GM21528 (cell line): ENCODE measurements around the gene FTCD.
"Not testable (repeated sequence)": the region's sequence is repeated elsewhere in the genome, so short reads cannot be mapped to it uniquely, and the experiment has no call there.

ENCODE experiments used
- ATAC-seq: cut with Tn5 transposase; IDR thresholded peaks from one replicate; pipeline ENCODE4 v1.9.1; 2021; ENCODE audit warnings: mild to moderate bottlenecking, moderate library complexity; ENCODE audit not compliant: unreplicated experiment, low FRiP score

Gene FTCD

DNA sequence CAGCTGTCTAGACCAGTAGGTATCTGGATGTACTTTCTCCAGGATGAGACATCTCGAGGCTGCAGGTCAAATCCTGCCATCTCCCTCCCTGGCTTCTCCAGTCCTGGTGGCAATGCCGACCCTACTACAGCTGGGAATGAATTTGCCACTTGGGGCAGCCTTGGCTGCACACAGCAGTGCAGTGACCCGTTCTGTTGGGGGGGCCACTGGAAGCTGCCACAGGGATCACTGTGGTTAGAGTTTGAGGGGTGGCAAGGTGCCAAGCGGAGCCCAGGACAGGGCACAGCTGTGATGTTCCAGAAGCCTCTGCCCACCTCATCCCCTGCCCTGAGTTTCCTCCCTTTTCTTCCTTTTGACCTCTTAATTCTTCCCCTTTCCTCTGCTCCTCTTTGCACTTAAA lies 40.4 kb downstream of the FTCD start:
- no peak for ATAC-seq

DNA sequence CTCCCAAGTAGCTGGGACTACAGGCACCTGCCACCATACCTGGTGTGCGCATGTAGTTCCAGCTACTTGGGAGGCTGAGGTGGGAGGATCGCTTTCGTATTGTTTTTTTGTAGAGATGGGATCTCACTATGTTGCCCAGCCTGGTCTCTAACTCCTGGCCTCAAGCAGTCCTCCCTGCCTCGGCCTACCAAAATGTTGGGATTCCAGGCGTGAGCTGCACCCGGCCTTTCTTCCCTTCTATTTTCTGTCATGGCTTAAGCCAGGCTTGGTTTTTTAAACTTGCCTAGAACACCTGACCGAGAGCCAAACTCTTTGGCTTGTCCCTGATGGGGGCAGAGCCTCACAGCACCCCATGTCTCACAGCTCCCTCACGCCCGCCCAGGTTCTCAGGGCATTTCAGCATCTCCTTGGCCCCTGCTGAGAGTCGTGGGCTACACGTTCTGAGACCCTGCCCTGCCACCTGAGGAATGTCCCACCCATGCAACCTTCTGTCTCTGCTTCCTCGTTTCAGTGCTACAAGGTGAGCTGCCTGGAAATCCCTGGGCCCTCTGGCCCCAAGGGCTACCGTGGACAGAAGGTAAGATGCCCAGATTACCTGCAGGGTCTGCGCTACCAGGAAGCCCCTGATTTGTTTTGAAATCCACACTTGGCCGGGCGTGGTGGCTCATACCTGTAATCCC lies 41.7 kb downstream of the FTCD start:
- no peak for ATAC-seq

- no peak for ATAC-seq
Measured at GRCh38 chr21:46112725-46113215, 42.6 kb downstream of the FTCD start.

DNA sequence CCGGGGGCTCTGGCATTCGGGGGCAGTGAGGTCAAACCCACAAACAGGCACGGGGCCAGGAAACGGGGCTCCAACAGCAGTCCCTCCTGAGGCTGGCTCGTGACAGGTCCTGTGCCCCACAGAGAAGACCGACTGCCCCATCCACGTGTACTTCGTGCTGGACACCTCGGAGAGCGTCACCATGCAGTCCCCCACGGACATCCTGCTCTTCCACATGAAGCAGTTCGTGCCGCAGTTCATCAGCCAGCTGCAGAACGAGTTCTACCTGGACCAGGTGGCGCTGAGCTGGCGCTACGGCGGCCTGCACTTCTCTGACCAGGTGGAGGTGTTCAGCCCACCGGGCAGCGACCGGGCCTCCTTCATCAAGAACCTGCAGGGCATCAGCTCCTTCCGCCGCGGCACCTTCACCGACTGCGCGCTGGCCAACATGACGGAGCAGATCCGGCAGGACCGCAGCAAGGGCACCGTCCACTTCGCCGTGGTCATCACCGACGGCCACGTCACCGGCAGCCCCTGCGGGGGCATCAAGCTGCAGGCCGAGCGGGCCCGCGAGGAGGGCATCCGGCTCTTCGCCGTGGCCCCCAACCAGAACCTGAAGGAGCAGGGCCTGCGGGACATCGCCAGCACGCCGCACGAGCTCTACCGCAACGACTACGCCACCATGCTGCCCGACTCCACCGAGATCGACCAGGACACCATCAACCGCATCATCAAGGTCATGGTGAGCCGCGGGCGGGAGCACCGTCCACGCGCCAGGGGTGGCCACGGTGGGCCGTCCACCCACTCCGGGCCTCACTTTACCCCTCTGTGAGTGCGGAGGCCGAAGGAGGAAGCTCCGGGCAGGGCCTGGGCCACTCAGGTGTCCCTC lies 43.3 kb downstream of the FTCD start:
- no peak for ATAC-seq

GRCh38 chr21:46111193-46111571 lies 44.2 kb downstream of the FTCD start:
- ATAC-seq, result no peak

GRCh38 chr21:46110499-46111192 lies 44.7 kb downstream of the FTCD start:
- no peak for ATAC-seq

DNA sequence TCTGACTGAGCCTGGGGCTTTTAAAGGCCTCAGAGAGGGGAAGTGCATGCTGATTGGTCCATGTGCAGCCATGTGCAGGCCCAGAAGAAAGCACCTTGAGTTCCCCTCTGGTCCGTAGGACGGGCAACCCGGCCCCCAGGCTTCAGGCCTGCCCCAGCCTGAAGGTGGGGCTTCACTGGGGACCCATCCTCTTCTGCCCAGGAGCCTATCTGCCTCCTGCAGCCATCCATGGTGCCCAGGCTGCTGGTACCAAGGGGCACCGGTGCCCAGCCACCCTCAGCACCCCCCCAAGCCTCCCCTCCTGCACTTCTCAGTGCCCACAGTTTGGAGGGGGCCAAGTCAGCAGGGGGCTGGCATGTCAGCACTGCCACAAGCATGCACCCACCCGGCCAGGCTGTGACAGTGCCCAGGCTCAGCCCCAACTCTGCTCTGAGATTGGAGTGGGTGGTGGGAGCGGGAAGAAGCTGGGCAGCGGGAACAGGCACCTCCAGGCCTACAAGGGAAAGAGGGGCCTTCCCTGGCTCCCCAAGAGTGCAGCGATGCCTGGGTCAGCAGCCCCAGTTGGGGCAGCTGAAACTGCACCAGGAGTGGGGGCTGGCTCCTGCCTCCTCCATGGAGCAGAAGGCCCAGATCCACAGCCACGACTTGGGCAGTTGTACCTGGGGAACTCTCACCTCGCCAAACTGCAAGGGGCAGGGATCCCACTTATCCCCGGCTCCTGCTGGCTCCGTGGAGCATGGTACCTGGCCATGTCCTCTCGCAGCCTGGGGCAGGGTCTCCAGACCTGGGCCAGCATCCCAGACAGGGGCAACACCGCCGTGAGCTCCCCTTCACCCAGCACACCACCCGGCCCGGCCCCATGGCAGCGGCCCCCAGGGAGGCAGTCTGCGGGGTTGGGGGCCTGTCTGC lies 45.8 kb downstream of the FTCD start:
- ATAC-seq, result no peak

DNA sequence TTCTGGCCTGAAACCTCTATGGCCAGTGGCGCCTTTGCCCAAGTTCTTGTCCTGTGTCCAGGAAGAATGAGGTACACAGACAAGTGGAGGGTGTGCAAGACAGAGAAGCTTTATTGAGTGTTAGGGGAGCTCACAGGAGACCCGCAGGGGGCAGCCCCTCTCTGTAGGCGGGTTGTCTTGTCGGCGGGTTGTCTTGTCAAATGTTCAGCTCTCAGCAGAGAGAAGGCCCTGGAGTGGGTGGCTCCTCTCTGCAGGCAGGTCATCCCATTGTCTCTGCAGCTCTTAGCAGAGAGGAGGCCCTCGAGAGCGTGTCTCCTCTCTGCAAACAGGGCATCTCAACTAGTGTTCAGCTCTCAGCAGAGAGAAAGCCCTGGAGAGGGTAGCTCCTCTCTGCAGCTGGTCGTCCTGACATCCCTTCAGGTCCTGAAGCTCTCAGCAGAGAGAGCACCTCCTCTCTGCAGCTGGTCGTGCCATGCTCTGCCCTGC lies 46.5 kb downstream of the FTCD start:
- ATAC-seq, result no peak

- not testable (repeated sequence) for ATAC-seq
Measured at GRCh38 chr21:46107376-46107775, 48.0 kb downstream of the FTCD start.

- ATAC-seq, result no peak
Measured at GRCh38 chr21:46104104-46104503, 51.3 kb downstream of the FTCD start.

DNA sequence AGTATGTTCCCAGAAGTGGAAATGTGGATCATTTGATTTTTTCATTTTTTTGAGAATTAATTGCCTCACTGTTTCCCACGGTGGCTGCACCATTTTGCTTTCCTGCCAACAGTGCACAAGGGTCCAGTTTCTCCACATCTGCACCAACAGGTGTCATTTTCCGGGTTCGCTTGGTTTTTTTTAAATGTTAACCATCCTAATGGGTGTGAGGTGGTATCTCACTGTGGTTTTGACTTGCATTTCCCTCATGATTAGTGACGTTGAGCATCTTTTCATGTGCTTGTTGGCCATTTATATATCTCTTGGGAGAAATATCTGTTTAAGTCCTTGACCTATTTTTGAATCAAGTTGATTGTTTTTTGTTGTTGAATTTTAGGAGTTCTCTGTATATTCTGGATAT lies 54.5 kb downstream of the FTCD start:
- ATAC-seq, result no peak

GRCh38 chr21:46100426-46100825 lies 55.0 kb downstream of the FTCD start:
- ATAC-seq, result no peak

DNA sequence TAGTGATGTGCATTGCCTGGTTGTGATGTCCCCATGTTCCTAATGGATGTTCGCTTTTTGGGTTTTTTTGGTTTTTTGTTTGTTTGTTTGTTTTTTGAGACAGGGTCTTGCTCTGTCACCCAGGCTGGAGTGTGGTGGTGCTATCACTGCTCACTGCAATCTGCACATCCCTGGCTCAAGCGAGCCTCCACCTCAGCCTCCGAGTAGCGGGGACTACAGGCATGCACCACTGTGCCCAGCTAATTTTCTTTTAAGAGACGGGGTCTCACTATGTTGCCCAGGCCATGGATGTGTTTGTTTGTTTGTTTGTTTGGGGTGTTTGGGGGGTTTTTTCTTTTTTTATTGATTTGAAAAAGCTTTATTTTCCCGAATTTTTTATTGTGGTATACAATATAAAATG lies 55.4 kb downstream of the FTCD start:
- no peak for ATAC-seq

DNA sequence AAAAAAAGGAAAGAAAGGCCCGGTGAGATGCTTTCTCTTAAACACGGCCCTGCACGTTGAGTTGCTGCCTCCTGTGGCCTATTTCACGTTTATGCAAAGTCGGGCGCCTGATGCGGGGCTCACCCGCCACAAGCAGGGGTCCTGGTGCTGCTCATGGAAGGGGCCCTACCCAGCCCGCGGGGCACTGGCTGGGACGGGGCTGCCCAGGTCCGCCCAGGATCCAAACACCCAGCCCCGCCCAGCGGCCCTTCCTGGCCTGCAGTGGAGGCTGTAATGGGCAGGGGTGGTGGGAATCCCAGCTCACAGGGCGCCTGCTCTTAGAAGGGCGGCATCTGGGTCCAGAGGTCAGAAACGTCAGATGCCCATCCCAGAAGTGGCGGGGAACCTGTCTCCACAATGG lies 55.9 kb downstream of the FTCD start:
- ATAC-seq, result no peak

- ATAC-seq, result no peak
Measured at GRCh38 chr21:46098303-46099141, 56.9 kb downstream of the FTCD start.

DNA sequence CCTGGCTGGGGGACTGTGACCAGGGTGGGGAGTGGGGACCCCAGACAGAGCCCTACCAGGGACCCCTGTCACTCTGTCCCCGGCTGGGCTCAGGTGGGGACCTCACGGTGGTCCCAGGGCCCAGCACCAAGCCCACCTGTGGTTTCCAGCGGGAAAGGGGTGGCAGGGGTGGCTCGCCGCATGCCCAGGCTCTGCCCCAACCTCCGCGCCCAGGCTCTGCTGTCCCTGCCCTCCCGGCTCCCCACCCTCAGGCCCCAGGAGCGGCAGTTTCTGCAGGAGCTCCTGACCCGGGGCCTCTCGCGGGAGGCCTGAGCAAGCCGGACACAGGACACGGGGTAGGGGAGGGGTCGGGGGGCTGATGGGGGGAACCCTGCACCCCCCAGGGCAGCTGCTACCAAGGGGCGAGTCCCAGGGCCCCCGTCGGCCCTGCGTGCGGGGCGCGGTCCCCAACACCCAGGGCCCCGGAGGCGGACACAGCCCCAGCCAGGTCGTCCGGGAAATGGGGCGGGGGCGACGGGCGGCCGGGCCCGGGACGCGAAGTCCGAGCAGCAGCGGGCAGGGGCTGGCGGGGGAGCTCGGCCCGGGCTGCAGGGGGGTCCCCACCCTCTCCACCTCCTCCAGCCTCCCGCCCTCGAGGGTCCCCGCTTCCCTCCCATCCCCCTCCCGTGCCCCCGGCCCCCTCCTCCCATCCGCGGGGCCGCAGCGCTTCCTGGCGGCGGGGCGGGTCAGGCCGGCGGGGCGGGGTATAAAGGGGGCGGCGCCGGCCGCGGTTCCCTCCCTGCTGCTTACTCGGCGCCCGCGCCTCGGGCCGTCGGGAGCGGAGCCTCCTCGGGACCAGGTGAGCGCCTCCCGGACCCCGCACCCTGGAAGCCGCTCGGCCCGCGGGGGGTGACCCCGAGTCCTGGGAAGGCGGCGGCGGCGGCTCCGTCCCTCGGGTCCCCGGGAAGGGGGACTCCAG lies 57.8 kb downstream of the FTCD start, which contains the start of gene COL6A2:
Gene COL6A2, plus strand, starts transcription at position 777 of the 958 bp plus-strand sequence.
- ATAC-seq, result no peak

- no peak for ATAC-seq
Measured at GRCh38 chr21:46096596-46097335, 58.6 kb downstream of the FTCD start.
